ENCODE data around the gene TOR4A.

The TOR4A gene

GRCh38 chr9:137245450-137246421, 31.8 kb upstream of the TOR4A start:
- Histone ChIP-seq H3K27ac (ENCODE audit: low read depth, low read length) (no peak overlapping the region), H3K9me3 (ENCODE audit: control insufficient read depth in 1 of 2, low read length in 2 of 2) (no peaks in the 10 kb centered on the region), H3K27me3 (ENCODE audit: control insufficient read depth in 1 of 2, insufficient read depth in 2 of 2, low read length in 2 of 2) (no peaks in the 10 kb centered on the region), H3K4me3 (ENCODE audit: low read depth in 1 of 2, low read length in 2 of 2) (no peak overlapping the region), H3K36me3 (ENCODE audit: control insufficient read depth in 1 of 2, insufficient read depth in 2 of 2, low read length in 2 of 2) (peaks cover 3 to 21% of the 10 kb centered on the region in 2 donors), H3K4me1 (ENCODE audit: control insufficient read depth in 1 of 2, insufficient read depth in 2 of 2, low read length in 2 of 2) (peaks cover 20 to 24% of the 10 kb centered on the region in 2 donors), H3K9ac (ENCODE audit: low read depth in 1 of 2, low read length in 2 of 2) (no peak overlapping the region)

GRCh38 chr9:137247135-137247915, 30.2 kb upstream of the TOR4A start:
- H3K4me3 ChIP-seq (ENCODE audit: low read depth in 1 of 2, low read length in 2 of 2): no peak overlapping the region
- no peak overlapping the region for H3K9ac ChIP-seq (ENCODE audit: low read depth in 1 of 2, low read length in 2 of 2)
- no peaks in the 10 kb centered on the region for H3K9me3 ChIP-seq (ENCODE audit: control insufficient read depth in 1 of 2, low read length in 2 of 2)
- H3K36me3 ChIP-seq (ENCODE audit: control insufficient read depth in 1 of 2, insufficient read depth in 2 of 2, low read length in 2 of 2): peaks cover 0 to 16% of the 10 kb centered on the region in 2 donors
- no peaks in the 10 kb centered on the region for H3K27me3 ChIP-seq (ENCODE audit: control insufficient read depth in 1 of 2, insufficient read depth in 2 of 2, low read length in 2 of 2)
- peaks cover 16 to 18% of the 10 kb centered on the region in 2 donors for H3K4me1 ChIP-seq (ENCODE audit: control insufficient read depth in 1 of 2, insufficient read depth in 2 of 2, low read length in 2 of 2)
- H3K27ac ChIP-seq (ENCODE audit: low read depth, low read length): no peak overlapping the region

- H3K36me3 ChIP-seq (ENCODE audit: control insufficient read depth in 1 of 2, insufficient read depth in 2 of 2, low read length in 2 of 2): peaks cover 0 to 11% of the 10 kb centered on the region in 2 donors
- H3K4me1 ChIP-seq (ENCODE audit: control insufficient read depth in 1 of 2, insufficient read depth in 2 of 2, low read length in 2 of 2): peaks cover 11 to 16% of the 10 kb centered on the region in 2 donors
- no peak overlapping the region for H3K9ac ChIP-seq (ENCODE audit: low read depth in 1 of 2, low read length in 2 of 2)
- no peaks in the 10 kb centered on the region for H3K9me3 ChIP-seq (ENCODE audit: control insufficient read depth in 1 of 2, low read length in 2 of 2)
- no peaks in the 10 kb centered on the region for H3K27me3 ChIP-seq (ENCODE audit: control insufficient read depth in 1 of 2, insufficient read depth in 2 of 2, low read length in 2 of 2)
- H3K27ac ChIP-seq (ENCODE audit: low read depth, low read length): no peak overlapping the region
- H3K4me3 ChIP-seq (ENCODE audit: low read depth in 1 of 2, low read length in 2 of 2): no peak overlapping the region
Measured at GRCh38 chr9:137247916-137248175, 29.7 kb upstream of the TOR4A start.

DNA sequence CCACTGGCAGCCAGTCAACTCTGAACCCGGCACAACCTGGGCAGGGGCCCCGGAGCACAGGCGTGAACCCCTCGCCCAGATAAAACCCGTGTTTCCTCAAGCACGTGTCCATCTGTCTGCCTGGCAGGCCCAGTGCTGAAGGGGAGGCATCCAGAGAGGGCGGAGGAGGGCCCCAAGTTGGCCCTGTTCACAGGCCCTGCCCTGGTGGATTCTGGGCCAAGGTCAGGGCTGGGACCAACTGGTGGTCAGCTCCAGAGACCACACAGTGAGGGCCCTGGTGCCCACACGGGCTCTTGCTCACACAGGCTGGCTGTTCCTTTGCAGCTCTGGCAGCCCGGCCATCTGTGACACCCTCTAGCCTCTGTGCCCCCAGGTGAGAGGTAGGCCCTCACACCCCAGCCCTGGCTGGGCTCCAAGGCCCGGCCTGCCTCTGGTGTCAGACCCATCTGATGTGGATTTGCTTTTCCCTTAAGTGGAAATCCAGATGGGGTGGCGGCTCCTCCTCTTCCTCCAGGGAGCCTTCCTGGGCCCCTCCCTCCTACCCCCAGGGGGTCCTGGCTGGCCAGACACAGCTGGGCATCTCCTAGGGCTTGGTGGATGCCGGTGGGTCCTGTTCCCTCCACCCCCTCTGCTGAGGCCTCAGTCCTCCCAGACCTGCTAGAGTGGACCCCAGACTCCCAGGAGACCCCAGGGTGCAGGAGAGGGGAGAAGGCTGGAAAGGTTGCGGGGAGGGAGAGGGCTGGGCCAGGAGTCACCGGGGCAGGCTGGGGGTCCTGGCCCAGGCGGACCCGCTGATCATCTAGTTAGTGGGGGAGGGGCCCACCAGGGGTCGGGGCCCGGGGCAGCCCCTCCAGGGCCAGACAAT, 27.0 kb upstream of the TOR4A start:
- H3K27ac ChIP-seq (ENCODE audit: low read depth, low read length): no peak overlapping the region
- H3K9ac ChIP-seq (ENCODE audit: low read depth in 1 of 2, low read length in 2 of 2): no peak overlapping the region
- H3K27me3 ChIP-seq (ENCODE audit: control insufficient read depth in 1 of 2, insufficient read depth in 2 of 2, low read length in 2 of 2): no peaks in the 10 kb centered on the region

DNA sequence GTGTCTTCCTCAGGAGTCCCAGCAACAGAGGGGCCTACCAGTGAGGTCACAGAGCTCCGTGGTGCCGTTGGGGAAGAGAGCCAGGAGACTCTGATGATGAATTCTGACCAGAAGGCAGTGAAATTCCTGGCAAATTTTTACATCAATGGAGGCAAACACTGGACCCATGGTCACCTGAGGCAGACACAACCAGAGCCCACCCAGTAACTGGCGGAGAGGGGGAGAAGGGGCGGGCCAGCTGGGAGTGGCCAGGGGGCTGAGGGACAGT, 26.4 kb upstream of the TOR4A start, which contains the start of gene STPG3:
Gene STPG3 (plus strand): TSS at position 93 of the 268 bp plus-strand sequence. CDS start 1 bp downstream, at position 94.
- H3K4me1 ChIP-seq (ENCODE audit: control insufficient read depth in 1 of 2, insufficient read depth in 2 of 2, low read length in 2 of 2): peaks cover 12 to 24% of the 10 kb centered on the region in 2 donors
- H3K9ac ChIP-seq (ENCODE audit: low read depth in 1 of 2, low read length in 2 of 2): no peak within 1 kb of the TSS
- no peak within 1 kb of the TSS for H3K27ac ChIP-seq (ENCODE audit: low read depth, low read length)
- peaks cover 0 to under 1% of the 10 kb centered on the region in 2 donors for H3K36me3 ChIP-seq (ENCODE audit: control insufficient read depth in 1 of 2, insufficient read depth in 2 of 2, low read length in 2 of 2)
- H3K27me3 ChIP-seq (ENCODE audit: control insufficient read depth in 1 of 2, insufficient read depth in 2 of 2, low read length in 2 of 2): no peaks in the 10 kb centered on the region
- no peak within 1 kb of the TSS for H3K4me3 ChIP-seq (ENCODE audit: low read depth in 1 of 2, low read length in 2 of 2)
- H3K9me3 ChIP-seq (ENCODE audit: control insufficient read depth in 1 of 2, low read length in 2 of 2): no peaks in the 10 kb centered on the region

More for the DNA sequence above, 27.0 kb upstream of the TOR4A start:
- no peaks in the 10 kb centered on the region for H3K9me3 ChIP-seq (ENCODE audit: control insufficient read depth in 1 of 2, low read length in 2 of 2)
- no peaks in the 10 kb centered on the region for H3K36me3 ChIP-seq (ENCODE audit: control insufficient read depth in 1 of 2, insufficient read depth in 2 of 2, low read length in 2 of 2)
- H3K4me3 ChIP-seq (ENCODE audit: low read depth in 1 of 2, low read length in 2 of 2): no peak overlapping the region
- peaks cover 8 to 18% of the 10 kb centered on the region in 2 donors for H3K4me1 ChIP-seq (ENCODE audit: control insufficient read depth in 1 of 2, insufficient read depth in 2 of 2, low read length in 2 of 2)

DNA sequence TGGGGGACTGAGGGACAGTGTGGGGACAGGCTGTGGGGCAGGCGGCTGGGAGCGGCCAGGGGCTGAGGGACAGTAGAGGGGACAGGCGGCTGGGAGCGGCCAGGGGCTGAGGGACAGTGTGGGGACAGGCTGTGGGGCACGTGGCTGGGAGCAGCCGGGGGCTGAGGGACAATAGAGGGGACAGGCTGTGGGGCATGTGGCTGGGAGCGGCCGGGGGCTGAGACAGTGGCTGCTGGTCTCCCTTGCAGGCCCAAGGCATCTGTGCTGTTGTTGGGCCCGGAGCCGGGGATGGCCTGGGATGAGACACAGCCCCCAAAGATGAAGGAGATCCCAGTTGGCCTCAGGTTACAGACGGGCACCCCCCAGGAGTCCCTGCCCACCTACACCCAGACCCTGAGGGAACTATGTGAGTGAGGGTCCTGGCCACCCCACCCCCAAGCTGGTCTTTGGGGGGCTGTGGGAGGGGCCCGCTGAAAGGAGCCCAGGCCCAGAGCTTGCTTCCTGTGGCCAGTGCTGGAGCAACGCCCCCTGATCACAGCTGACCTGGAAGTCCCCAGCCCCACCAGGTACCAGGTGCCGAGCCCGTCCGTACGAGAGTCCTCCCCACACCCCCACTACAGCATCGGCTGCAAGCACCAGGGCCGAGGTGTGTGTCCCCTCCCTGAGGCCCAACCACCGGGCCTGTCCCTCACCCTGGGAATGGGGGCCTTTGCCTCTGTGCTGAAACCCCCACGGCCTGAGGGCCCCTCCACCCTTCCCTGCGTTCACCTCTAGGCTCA, 25.8 kb upstream of the TOR4A start:
- peaks cover 0 to 6% of the 10 kb centered on the region in 2 donors for H3K36me3 ChIP-seq (ENCODE audit: control insufficient read depth in 1 of 2, insufficient read depth in 2 of 2, low read length in 2 of 2)
- H3K4me3 ChIP-seq (ENCODE audit: low read depth in 1 of 2, low read length in 2 of 2): no peak overlapping the region
- no peaks in the 10 kb centered on the region for H3K9me3 ChIP-seq (ENCODE audit: control insufficient read depth in 1 of 2, low read length in 2 of 2)
- H3K27me3 ChIP-seq (ENCODE audit: control insufficient read depth in 1 of 2, insufficient read depth in 2 of 2, low read length in 2 of 2): no peaks in the 10 kb centered on the region
- H3K9ac ChIP-seq (ENCODE audit: low read depth in 1 of 2, low read length in 2 of 2): no peak overlapping the region
- no peak overlapping the region for H3K27ac ChIP-seq (ENCODE audit: low read depth, low read length)
- peaks cover 18 to 29% of the 10 kb centered on the region in 2 donors for H3K4me1 ChIP-seq (ENCODE audit: control insufficient read depth in 1 of 2, insufficient read depth in 2 of 2, low read length in 2 of 2)

GRCh38 chr9:137252555-137253506, 24.7 kb upstream of the TOR4A start:
- Histone ChIP-seq H3K4me1 (ENCODE audit: control insufficient read depth in 1 of 2, insufficient read depth in 2 of 2, low read length in 2 of 2) (peaks cover 21 to 33% of the 10 kb centered on the region in 2 donors), H3K9me3 (ENCODE audit: control insufficient read depth in 1 of 2, low read length in 2 of 2) (no peaks in the 10 kb centered on the region), H3K9ac (ENCODE audit: low read depth in 1 of 2, low read length in 2 of 2) (no peak overlapping the region), H3K4me3 (ENCODE audit: low read depth in 1 of 2, low read length in 2 of 2) (no peak overlapping the region), H3K36me3 (ENCODE audit: control insufficient read depth in 1 of 2, insufficient read depth in 2 of 2, low read length in 2 of 2) (peaks cover 0 to 10% of the 10 kb centered on the region in 2 donors), H3K27ac (ENCODE audit: low read depth, low read length) (no peak overlapping the region), H3K27me3 (ENCODE audit: control insufficient read depth in 1 of 2, insufficient read depth in 2 of 2, low read length in 2 of 2) (no peaks in the 10 kb centered on the region)

DNA sequence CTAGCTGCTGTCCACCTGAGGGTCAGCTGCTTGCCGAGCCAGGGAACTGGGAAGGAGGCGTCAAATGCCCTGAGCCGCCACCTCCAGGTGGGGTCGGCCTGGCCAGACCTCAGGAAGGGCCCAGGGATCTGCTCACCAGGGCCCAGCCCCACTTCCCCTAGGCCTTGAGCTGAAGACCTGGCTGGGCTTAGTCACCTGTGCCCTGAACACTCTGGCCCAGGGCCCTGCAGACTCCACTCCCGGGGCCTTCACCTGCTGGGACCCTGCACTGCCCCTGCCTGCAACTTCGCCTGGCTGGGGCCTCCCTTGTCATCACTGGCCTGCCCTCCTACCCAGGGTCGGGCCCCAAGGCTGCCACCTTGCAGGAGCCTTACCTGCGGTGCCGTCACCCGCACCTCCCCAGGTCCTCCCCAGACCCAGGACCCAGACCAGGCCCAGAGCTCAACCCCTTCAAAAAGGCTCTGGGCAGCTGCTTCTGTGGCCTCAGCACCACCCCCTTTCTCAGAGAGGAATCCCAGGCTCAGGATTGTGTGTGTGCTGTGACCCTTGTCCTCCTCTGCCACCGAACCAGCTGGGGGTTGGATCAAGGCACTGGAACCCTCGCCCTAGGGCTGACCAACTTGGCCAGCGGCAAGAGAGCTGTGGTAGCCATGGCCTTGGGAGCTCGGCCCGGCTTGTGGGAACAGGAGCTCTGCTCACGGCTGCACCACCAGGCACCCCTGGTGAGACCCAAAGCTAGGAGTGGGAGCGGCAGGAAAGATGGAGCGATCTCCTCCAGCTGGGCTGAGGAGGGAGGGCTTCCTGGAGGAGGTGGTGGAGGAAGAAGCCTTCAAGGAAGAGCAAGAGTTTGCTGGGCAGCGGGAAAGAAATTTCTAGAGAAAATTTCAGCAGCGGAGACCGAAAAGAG, 23.6 kb upstream of the TOR4A start:
- Histone ChIP-seq H3K36me3 (ENCODE audit: control insufficient read depth in 1 of 2, insufficient read depth in 2 of 2, low read length in 2 of 2) (peaks cover under 1 to 18% of the 10 kb centered on the region in 2 donors), H3K9ac (ENCODE audit: low read depth in 1 of 2, low read length in 2 of 2) (peak overlapping the region; percentile 74 to 91), H3K27ac (ENCODE audit: low read depth, low read length) (peak overlapping the region; percentile 63), H3K27me3 (ENCODE audit: control insufficient read depth in 1 of 2, insufficient read depth in 2 of 2, low read length in 2 of 2) (no peaks in the 10 kb centered on the region), H3K4me1 (ENCODE audit: control insufficient read depth in 1 of 2, insufficient read depth in 2 of 2, low read length in 2 of 2) (peaks cover 21 to 33% of the 10 kb centered on the region in 2 donors), H3K9me3 (ENCODE audit: control insufficient read depth in 1 of 2, low read length in 2 of 2) (no peaks in the 10 kb centered on the region), H3K4me3 (ENCODE audit: low read depth in 1 of 2, low read length in 2 of 2) (peak overlapping the region; percentile 78 to 79)

Data from duodenal mucosa (tissue), 2 donors.